Epithelial cell of proximal tubule (primary cell): ENCODE results near the gene RHBDF2. TPM values are rescaled to one million over a fixed set of nuclear protein-coding genes. Genes with fewer than 3 reads are reported as not detected.
A peak's percentile ranks its signal among the peaks of the same experiment; 100 is the strongest.
"Not testable (repeated sequence)": the region's sequence is repeated elsewhere in the genome, so short reads cannot be mapped to it uniquely, and the experiment has no call there.

Source experiments
- DNase-seq: peaks from one replicate; pipeline ENCODE4 v3.0.0-alpha.2; 2011; ENCODE audit warnings: low read depth
- H3K4me3 ChIP-seq: 2 replicates; pipeline ENCODE4 v1.5.1; 2011; ENCODE audit warnings: low read depth, mild to moderate bottlenecking, low read length
- CTCF ChIP-seq: conservative IDR thresholded peaks from 2 replicates; pipeline ENCODE4 v1.5.1; 2012; ENCODE audit warnings: low read depth, mild to moderate bottlenecking, low read length
- total RNA-seq: library from RNA; depleted of rRNA; stranded (reverse); fragments of >200 nt; gene quantifications from 2 replicates; pipeline ENCODE4 v1.2.3, GENCODE V29; 2015

RHBDF2 gene
- total RNA-seq, 1 donor from 2014 or later: 101 TPM

DNA sequence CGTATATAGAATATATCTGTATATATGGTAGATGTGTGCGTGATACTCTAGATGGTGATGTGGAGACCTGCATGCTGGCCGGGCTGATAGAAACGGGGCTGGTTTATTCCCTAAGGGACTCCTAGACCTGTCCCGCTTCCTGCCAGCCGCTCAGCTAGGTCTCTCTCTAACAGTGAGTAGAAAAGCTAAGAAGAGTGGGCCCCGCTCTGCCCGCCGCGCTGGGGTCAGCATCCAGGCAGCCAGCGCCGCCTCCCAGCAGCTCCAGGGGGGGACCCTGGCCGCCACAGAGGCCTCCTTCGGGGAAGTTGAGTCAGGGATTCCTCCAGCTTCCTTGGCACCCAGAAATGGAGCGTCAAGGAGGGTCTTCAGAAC is 26.9 kb upstream of the RHBDF2 start:
- no peak overlapping the region for H3K4me3 ChIP-seq
- no peak for TF ChIP-seq CTCF
- no peak for DNase-seq

DNA sequence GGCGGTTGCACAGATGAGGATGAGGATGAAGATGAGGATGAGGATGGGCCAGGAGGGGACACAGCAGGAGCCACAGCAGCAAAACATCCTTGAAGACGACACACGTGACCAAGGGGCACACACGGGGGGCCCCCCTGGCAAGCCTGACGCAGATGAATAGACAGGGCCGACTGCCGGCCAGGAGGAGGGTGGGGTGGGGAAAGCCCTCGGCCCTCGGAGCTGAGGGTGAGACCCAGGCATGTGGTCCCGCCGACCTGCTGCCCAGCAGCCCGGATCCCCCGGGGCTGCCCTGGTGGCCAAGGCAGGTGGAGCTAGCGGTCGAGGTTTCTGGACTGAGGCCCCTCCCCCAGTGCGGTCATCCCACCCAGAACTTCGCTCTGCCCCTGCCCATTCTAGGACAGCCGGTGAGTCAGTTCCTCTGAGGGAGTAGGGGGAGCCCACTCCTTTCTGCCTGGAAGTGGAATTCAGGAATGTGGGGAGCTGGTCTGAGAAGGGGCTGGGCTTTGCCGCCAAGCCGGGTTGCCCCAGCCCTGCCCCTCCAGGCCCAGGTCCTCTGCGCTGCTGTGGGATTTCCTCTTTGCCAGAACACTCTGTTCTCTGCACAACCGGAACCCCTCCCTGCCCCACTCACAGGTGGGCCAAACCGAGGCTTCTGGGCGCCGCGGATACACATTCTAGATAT is 26.3 kb upstream of the RHBDF2 start:
- no peak for DNase-seq
- peak; percentile 8 for TF ChIP-seq CTCF
- peak overlapping the region; percentile 6 for H3K4me3 ChIP-seq

GRCh38 chr17:76527016-76527415 is 25.8 kb upstream of the RHBDF2 start:
- DNase-seq, H3K4me3 ChIP-seq: not testable (repeated sequence)

GRCh38 chr17:76525513-76525833 is 24.2 kb upstream of the RHBDF2 start:
- not testable (repeated sequence) for H3K4me3 ChIP-seq, DNase-seq

DNA sequence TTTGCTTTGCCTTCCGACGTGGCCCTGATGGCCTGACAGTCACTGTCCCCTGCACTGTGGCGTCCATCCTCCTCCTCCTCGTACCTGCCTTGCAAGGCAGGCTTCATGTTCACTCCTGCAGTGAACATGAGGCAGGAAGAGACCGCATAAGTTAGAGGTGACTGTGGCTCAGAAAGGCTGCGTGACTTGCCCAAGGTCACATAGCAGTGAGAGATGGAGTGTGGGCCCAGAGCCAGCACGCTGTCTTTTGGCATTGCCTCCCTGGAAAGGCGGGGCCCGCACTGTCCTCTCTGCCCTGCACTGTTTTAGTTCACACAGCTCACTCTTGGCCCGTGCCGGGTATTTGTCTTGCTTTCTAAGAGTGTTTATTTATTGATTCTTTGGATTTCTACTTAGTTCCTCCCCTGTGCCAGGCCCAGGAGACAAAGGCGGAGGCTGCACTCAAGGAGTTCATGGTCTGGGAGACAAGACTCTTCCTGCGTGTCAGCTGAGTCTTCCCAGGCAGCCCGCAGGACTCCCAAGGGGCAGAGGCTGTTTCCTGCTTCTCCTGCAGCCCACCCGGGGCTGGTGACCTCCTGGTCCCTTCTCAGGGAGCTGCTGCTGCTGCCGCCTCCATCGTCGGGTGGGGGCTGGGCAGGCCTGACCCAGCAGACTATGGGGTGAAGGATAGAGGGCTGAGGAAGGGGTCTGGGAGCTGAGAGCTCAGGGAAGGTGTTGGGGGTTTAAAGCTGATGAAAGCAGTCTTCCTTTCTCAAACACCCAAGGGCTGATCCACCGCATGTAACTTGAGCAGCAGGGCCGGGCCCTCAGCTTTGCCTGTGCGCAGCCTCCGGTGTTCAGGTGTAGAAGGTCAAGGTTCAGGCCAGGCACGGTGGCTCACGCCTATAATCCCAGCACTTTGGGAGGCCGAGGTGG is 23.6 kb upstream of the RHBDF2 start:
- H3K4me3 ChIP-seq: no peak overlapping the region
- TF ChIP-seq CTCF: no peak
- DNase-seq: no peak

DNA sequence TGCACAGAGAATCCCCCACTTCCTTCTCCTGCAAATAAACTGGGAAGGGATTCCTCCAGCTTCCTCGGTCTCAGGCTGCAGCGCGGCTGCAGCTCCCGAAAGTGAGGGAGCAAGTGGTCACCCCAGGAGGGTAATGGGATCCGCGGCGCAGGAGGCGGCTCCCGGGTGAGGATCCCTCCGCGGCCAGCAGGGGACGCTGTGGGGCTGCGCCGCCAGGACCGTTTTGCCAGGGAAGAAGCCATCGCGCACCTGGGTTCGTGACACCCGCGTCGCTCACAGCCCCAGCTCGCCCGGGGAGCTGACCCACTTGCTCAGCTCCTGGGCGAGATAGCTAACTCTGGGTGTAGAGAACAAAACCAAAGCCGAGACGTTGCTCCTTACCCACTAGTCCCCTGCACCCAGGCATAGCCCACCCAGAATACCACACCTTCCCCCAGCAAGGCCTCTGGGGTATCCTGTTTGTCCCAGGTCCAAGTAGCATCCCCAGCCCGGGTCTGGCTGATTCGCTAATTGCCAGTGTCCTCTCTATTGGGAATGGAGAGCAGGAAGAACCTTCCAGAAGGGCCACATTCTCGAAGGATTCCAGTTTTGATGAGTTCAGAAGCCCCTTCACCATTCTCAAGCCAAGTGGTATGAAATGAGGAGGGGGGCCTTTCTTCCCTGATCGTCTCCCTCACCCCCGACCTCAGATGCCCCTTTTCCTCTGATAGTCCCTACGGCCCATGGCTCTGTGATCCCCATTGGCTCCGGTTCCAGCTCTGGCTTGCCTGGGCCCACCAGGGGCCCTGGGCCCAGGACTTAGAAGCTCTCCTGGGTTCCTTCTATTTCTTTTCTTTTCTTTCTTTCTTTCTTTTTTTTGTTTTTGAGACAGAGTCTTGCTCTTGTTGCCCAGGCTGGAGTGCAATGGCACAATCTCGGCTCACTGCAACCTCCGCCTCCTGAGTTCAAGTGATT is 22.1 kb upstream of the RHBDF2 start:
- DNase-seq: no peak
- peak overlapping the region; percentile 20 for H3K4me3 ChIP-seq
- peak; percentile 94 for TF ChIP-seq CTCF

DNA sequence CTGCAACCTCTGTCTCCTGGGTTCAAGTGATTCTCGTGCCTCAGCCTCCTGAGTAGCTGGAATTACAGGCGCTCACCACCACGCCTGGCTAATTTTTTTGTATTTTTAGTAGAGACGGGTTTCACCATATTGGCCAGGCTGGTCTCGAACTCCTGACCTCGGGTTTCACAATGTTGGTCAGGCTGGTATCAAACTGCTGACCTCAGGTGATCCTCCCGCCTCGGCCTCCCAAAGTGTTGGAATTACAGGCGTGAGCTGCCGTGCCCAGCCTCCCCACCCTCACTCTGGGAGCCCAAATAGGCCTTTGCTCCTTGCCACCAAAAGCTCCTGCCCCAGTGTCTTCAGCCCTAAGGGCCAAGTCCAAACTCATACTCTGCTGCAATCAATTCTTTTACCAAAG is 20.5 kb upstream of the RHBDF2 start:
- H3K4me3 ChIP-seq, DNase-seq: not testable (repeated sequence)

DNA sequence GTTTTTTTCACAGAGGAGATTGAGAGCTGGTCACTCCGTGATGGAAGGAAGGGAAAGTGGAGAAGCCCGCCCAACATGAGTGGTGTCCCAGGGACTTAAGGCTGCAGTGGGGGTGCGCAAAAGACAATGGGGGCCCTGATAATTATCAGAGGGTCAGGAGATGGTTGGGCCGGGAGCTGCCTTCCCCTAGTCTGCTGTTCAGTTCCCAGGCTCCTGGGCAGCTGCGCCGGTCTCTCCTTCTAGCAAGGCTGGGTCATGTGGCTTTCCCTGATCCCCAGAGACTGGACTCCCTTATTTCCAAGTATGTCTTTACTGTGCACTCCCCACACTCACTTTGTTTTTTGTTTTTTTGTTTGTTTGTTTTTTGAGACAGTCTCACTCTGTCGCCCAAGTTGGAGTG is 20.0 kb upstream of the RHBDF2 start:
- no peak for TF ChIP-seq CTCF
- no peak overlapping the region for H3K4me3 ChIP-seq
- DNase-seq: no peak
